Measurements from ENCODE around the gene RDH16.
"Not testable (repeated sequence)": the region's sequence is repeated elsewhere in the genome, so short reads cannot be mapped to it uniquely, and the experiment has no call there.

RDH16 gene

GRCh38 chr12:56965997-56966642, 8.7 kb upstream of the RDH16 start:
- H3K36me3 Mint-ChIP-seq (ENCODE audit: low read depth); H3K4me1 Mint-ChIP-seq; H3K27ac Mint-ChIP-seq; H3K4me3 Mint-ChIP-seq; H3K27me3 Mint-ChIP-seq (ENCODE audit: low read depth): not testable (repeated sequence)
- H3K9me3 Mint-ChIP-seq = peaks cover 41% of the 10 kb centered on the region

- not testable (repeated sequence) for H3K27me3 Mint-ChIP-seq (ENCODE audit: low read depth); H3K4me1 Mint-ChIP-seq; H3K4me3 Mint-ChIP-seq; H3K36me3 Mint-ChIP-seq (ENCODE audit: low read depth); H3K27ac Mint-ChIP-seq
- peaks cover 41% of the 10 kb centered on the region for H3K9me3 Mint-ChIP-seq
Measured at GRCh38 chr12:56965124-56965523, 7.7 kb upstream of the RDH16 start.

- H3K27ac Mint-ChIP-seq; H3K27me3 Mint-ChIP-seq (ENCODE audit: low read depth); H3K36me3 Mint-ChIP-seq (ENCODE audit: low read depth); H3K4me3 Mint-ChIP-seq; H3K4me1 Mint-ChIP-seq: not testable (repeated sequence)
- peaks cover 42% of the 10 kb centered on the region for H3K9me3 Mint-ChIP-seq
Measured at GRCh38 chr12:56963557-56963956, 6.1 kb upstream of the RDH16 start.

- not testable (repeated sequence) for H3K27ac Mint-ChIP-seq; H3K4me3 Mint-ChIP-seq; H3K27me3 Mint-ChIP-seq (ENCODE audit: low read depth); H3K4me1 Mint-ChIP-seq; H3K36me3 Mint-ChIP-seq (ENCODE audit: low read depth)
- peaks cover 39% of the 10 kb centered on the region for H3K9me3 Mint-ChIP-seq
Measured at GRCh38 chr12:56962247-56962646, 4.8 kb upstream of the RDH16 start.

GRCh38 chr12:56958422-56958821, 1.0 kb upstream of the RDH16 start:
- Mint-ChIP-seq H3K36me3 (ENCODE audit: low read depth) (no peaks in the 10 kb centered on the region), H3K4me1 (no peaks in the 10 kb centered on the region), H3K4me3 (no peak overlapping the region), H3K27ac (no peak overlapping the region), H3K27me3 (ENCODE audit: low read depth) (peaks cover 8% of the 10 kb centered on the region), H3K9me3 (peaks cover 28% of the 10 kb centered on the region)
- TF ChIP-seq CTCF (IDR thresholded peaks at IDR 0.05; ENCODE audit: unreplicated experiment in 3 of 3) = no peak

- H3K36me3 Mint-ChIP-seq (ENCODE audit: low read depth) = no peaks in the 10 kb centered on the region
Measured at GRCh38 chr12:56955631-56956256, 1.7 kb downstream of the RDH16 start.

GRCh38 chr12:56954958-56955355, 2.5 kb downstream of the RDH16 start:
- H3K27me3 Mint-ChIP-seq (ENCODE audit: low read depth) = no peaks in the 10 kb centered on the region

More at GRCh38 chr12:56955631-56956256, 1.7 kb downstream of the RDH16 start:
- Mint-ChIP-seq H3K27me3 (ENCODE audit: low read depth) (peaks cover under 1% of the 10 kb centered on the region), H3K9me3 (peaks cover 8% of the 10 kb centered on the region), H3K4me1 (no peaks in the 10 kb centered on the region), H3K27ac (no peak overlapping the region), H3K4me3 (no peak overlapping the region)
- TF ChIP-seq CTCF (IDR thresholded peaks at IDR 0.05; ENCODE audit: unreplicated experiment in 3 of 3) = no peak

More at GRCh38 chr12:56954958-56955355, 2.5 kb downstream of the RDH16 start:
- no peaks in the 10 kb centered on the region for H3K4me1 Mint-ChIP-seq
- H3K9me3 Mint-ChIP-seq = peaks cover 8% of the 10 kb centered on the region
- H3K4me3 Mint-ChIP-seq = no peak overlapping the region
- no peak for TF ChIP-seq CTCF (IDR thresholded peaks at IDR 0.05; ENCODE audit: unreplicated experiment in 3 of 3)
- no peak overlapping the region for H3K27ac Mint-ChIP-seq
- H3K36me3 Mint-ChIP-seq (ENCODE audit: low read depth) = no peaks in the 10 kb centered on the region
